Calu3 (cell line): ENCODE results near the gene SMCO2. TPM values are rescaled to one million over a fixed set of nuclear protein-coding genes. Genes with fewer than 3 reads are reported as not detected.

Source experiments
- BruUV-seq: library from RNA; stranded (reverse); fragments of 400-500 nt; replicated peaks from 2 replicates; lab custom pipeline; 2021; lab: Mats Ljungman, UMichigan
- CTCF ChIA-PET: fragments of 300-600 bp; sonication (Branson Sonifier 250); formaldehyde crosslinking; loops from one replicate; lab custom pipeline; 2022; ENCODE audit warnings: antibody characterized with exemption; lab: Charles Lee
- DNase-seq: peaks from one replicate; pipeline ENCODE4 v3.0.0; 2022
- H3K27ac Mint-ChIP-seq: one replicate; pipeline ENCODE4 v1.8.0; 2022; ENCODE audit warnings: mixed read lengths; ENCODE audit not compliant: unreplicated experiment
- H3K27me3 Mint-ChIP-seq: one replicate; pipeline ENCODE4 v1.8.0; 2022; ENCODE audit warnings: mixed read lengths; ENCODE audit not compliant: unreplicated experiment
- H3K36me3 Mint-ChIP-seq: one replicate; pipeline ENCODE4 v1.8.0; 2022; ENCODE audit warnings: mild to moderate bottlenecking, moderate library complexity, mixed read lengths; ENCODE audit not compliant: insufficient read depth, unreplicated experiment
- H3K4me1 Mint-ChIP-seq: one replicate; pipeline ENCODE4 v1.8.0; 2022; ENCODE audit warnings: mild to moderate bottlenecking, low read depth, mixed read lengths; ENCODE audit not compliant: unreplicated experiment
- H3K4me3 Mint-ChIP-seq: one replicate; pipeline ENCODE4 v1.8.0; 2022; ENCODE audit warnings: mild to moderate bottlenecking, low read depth, moderate library complexity, mixed read lengths; ENCODE audit not compliant: unreplicated experiment
- H3K9me3 Mint-ChIP-seq: one replicate; pipeline ENCODE4 v1.8.0; 2022; ENCODE audit warnings: low read depth, mixed read lengths; ENCODE audit not compliant: unreplicated experiment
- intact Hi-C: fragments of 100-400 bp; cut with micrococcal nuclease; formaldehyde crosslinking; loops from one replicate; pipeline ENCODE4 v1.10.0; 2022; ENCODE audit not compliant: unreplicated experiment
- total RNA-seq: library from RNA; stranded (reverse); gene quantifications from 2 replicates; pipeline ENCODE4 v1.2.3, GENCODE V29; 2022
- TF ChIP-seq, protein P1 (sequence below): fragments of 200-600 bp; IDR thresholded peaks from one replicate; pipeline ENCODE4 v1.8.0; 2022; ENCODE audit warnings: antibody characterized with exemption; ENCODE audit not compliant: unreplicated experiment

SMCO2 gene
- total RNA-seq, 1 experiment from 2014 or later, result 1.6 TPM

DNA sequence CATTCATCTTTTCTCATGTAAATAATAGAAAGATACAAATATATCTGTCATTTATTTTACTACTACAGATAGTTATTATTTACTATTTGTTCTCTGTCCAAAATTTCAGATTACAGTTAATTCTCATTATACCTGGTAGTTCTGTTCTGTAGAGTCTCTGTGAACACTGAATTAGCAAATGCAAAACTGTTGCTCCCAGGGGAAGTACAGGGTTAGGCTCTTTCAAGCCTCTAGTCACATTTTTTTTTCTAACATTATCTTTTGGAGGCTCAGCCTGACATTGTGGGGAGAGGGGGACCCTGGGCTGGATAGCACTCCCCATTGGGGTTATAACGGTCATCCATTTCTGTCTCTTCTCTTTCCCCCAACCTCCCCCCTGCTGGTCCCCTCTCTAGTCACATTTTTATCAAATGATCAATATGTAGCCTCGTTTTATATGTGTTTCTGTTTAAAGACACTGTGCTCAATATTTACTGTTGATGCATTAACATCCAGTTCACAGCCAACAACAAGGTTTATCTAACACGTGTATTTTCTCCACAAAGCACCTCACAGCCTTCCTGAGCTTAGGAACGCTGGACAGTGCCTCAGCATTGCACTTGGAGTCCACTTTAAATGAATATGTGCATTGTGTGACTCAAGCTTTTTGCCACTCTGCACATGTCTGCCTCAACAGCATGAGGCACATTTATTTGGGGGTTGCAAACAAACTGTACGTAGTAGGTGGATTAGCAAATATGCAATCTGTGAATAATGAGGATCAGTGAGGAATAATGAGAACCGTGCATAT, 4.7 kb downstream of the SMCO2 start:
- H3K9me3 Mint-ChIP-seq, result no peaks in the 10 kb centered on the region
- CTCF ChIA-PET, result no interaction called here
- DNase-seq, result no peak

DNA sequence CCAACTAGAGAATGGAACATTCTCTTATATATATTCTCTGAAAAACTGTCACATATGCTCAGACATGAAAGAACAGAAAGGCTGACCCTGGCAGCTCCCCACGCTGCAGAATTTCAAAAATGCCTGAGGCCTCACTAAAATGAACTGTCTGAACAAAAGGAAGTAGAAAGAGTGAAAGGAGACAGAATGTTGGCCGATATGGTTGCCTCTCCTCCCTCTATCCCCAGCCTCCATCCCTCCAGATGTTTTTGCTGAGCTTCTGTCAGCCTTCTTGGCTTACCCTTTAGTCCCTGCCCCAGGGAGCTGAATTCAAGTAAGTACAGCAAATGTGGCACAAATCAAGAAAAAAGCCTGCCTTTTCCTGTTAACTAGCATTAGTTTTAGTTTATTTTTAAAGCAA, 6.9 kb downstream of the SMCO2 start:
- Mint-ChIP-seq H3K4me1 (no peaks in the 10 kb centered on the region), H3K36me3 (no peaks in the 10 kb centered on the region), H3K27me3 (no peaks in the 10 kb centered on the region), H3K9me3 (no peaks in the 10 kb centered on the region), H3K4me3 (no peak overlapping the region), H3K27ac (no peak overlapping the region)
- TF ChIP-seq, protein P1, sequence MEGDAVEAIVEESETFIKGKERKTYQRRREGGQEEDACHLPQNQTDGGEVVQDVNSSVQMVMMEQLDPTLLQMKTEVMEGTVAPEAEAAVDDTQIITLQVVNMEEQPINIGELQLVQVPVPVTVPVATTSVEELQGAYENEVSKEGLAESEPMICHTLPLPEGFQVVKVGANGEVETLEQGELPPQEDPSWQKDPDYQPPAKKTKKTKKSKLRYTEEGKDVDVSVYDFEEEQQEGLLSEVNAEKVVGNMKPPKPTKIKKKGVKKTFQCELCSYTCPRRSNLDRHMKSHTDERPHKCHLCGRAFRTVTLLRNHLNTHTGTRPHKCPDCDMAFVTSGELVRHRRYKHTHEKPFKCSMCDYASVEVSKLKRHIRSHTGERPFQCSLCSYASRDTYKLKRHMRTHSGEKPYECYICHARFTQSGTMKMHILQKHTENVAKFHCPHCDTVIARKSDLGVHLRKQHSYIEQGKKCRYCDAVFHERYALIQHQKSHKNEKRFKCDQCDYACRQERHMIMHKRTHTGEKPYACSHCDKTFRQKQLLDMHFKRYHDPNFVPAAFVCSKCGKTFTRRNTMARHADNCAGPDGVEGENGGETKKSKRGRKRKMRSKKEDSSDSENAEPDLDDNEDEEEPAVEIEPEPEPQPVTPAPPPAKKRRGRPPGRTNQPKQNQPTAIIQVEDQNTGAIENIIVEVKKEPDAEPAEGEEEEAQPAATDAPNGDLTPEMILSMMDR, result no peak
- CTCF ChIA-PET, result no interaction called here
- intact Hi-C loops, result no loop called here
- no peak for DNase-seq
- BruUV-seq, result no TSS peak

More for the DNA sequence above, 4.7 kb downstream of the SMCO2 start:
- no peaks in the 10 kb centered on the region for H3K4me1 Mint-ChIP-seq
- no TSS peak for BruUV-seq
- no peaks in the 10 kb centered on the region for H3K27me3 Mint-ChIP-seq
- TF ChIP-seq, protein P1, result no peak
- H3K4me3 Mint-ChIP-seq, result no peak overlapping the region
- no peak overlapping the region for H3K27ac Mint-ChIP-seq
- intact Hi-C loops, result no loop called here
- H3K36me3 Mint-ChIP-seq, result no peaks in the 10 kb centered on the region

DNA sequence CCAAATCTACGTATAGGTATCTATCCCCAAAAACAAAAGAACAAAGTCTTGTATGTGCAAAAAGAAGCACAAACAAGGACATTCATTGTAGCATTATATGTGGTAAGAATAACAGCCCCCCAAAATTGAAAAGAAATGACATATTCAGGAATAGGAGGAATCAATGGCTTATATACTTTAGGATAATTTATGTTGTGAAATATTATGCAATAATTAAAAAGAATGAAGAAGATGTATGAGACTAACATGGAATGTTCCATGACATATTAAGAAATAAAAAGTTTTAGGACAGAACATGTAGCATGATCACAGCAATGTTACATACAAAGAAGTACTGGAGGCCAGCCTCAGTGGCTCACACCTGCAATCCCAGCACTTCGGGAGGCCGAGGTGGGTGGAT, 9.1 kb downstream of the SMCO2 start:
- Mint-ChIP-seq H3K4me3 (no peak overlapping the region), H3K27ac (no peak overlapping the region), H3K36me3 (no peaks in the 10 kb centered on the region), H3K9me3 (no peaks in the 10 kb centered on the region), H3K4me1 (peaks cover 6% of the 10 kb centered on the region), H3K27me3 (no peaks in the 10 kb centered on the region)
- intact Hi-C loops, result no loop called here
- TF ChIP-seq, protein P1, result no peak
- CTCF ChIA-PET, result no interaction called here
- DNase-seq, result no peak
- BruUV-seq, result no TSS peak

DNA sequence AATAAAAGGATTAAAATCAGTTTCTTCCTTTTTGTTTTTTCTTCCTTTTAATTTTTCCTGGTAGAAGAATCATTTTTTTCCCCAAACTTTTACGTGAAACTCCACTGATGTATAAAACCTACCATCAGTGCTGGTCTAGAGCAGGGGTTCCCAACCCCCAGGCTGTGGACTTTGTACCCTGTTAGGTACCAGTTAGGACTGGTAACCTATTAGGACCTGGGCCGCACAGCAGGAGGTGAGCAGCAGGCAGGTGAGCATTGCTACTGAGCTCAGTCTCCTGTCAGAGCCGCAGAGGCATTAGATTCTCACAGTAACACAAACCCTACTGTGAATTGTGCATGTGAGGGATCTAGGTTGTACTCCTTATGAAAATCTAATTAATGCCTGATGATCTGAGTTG, 10.1 kb downstream of the SMCO2 start:
- Mint-ChIP-seq H3K9me3 (no peaks in the 10 kb centered on the region), H3K27me3 (no peaks in the 10 kb centered on the region), H3K4me1 (peaks cover 17% of the 10 kb centered on the region), H3K27ac (no peak overlapping the region), H3K4me3 (no peak overlapping the region), H3K36me3 (no peaks in the 10 kb centered on the region)
- TF ChIP-seq, protein P1, result no peak
- CTCF ChIA-PET, result no interaction called here
- peak; percentile 34 for DNase-seq
- no TSS peak for BruUV-seq
- intact Hi-C loops, result no loop called here
